ENCODE results near the gene CD200. TPM values are rescaled to one million over a fixed set of nuclear protein-coding genes. Genes with fewer than 3 reads are reported as not detected.

CD200 gene
- total and polyA plus RNA-seq, 2 experiments from 2014 or later: 51.9 to 65.0 TPM

GRCh38 chr3:112334691-112335433 is 1.9 kb downstream of the CD200 start:
- Mint-ChIP-seq H3K27me3 (ENCODE audit: insufficient read depth, low read depth, poor library complexity) (peaks cover 16% of the 10 kb centered on the region), H3K27ac (peak overlapping the region; percentile 95), H3K36me3 (ENCODE audit: low read depth) (peaks cover 44% of the 10 kb centered on the region), H3K9me3 (peaks cover 3% of the 10 kb centered on the region; the same call in 2 of the 3 replicates), H3K4me3 (peak overlapping the region; percentile 87), H3K4me1 (peaks cover 53% of the 10 kb centered on the region)
- peaks cover 55% of the 10 kb centered on the region for H3K4me1 ChIP-seq (ENCODE audit: insufficient read depth)
- H3K36me3 ChIP-seq (ENCODE audit: insufficient read depth): no peaks in the 10 kb centered on the region
- ATAC-seq (no peak), DNase-seq (ENCODE audit: low spot score) (no peak)
- TF ChIP-seq REST (IDR thresholded peaks at IDR 0.05; ENCODE audit: unreplicated experiment): no peak
- H3K9me2 ChIP-seq (ENCODE audit: insufficient read depth): no peaks in the 10 kb centered on the region
- H2AFZ ChIP-seq: no peak overlapping the region
- H3K27ac ChIP-seq (ENCODE audit: low read depth): peak overlapping the region; percentile 98; the same call in 1 of the 2 replicates
- peak overlapping the region; percentile 84 for H3K4me2 ChIP-seq
- peaks cover 91% of the 10 kb centered on the region for H3K79me2 ChIP-seq (replicated peaks; ENCODE audit: insufficient read depth)
- no peaks in the 10 kb centered on the region for H3F3A ChIP-seq (replicated peaks; ENCODE audit: low read depth)
- H4K20me1 ChIP-seq (replicated peaks; ENCODE audit: insufficient read depth): no peaks in the 10 kb centered on the region
- peak overlapping the region; percentile 78 for H3K4me3 ChIP-seq
- no peaks in the 10 kb centered on the region for H3K27me3 ChIP-seq (ENCODE audit: insufficient read depth)

GRCh38 chr3:112335434-112335781 is 2.5 kb downstream of the CD200 start:
- Mint-ChIP-seq H3K36me3 (ENCODE audit: low read depth) (peaks cover 48% of the 10 kb centered on the region), H3K27me3 (ENCODE audit: insufficient read depth, low read depth, poor library complexity) (peaks cover 16% of the 10 kb centered on the region), H3K4me1 (peaks cover 58% of the 10 kb centered on the region), H3K27ac (peak overlapping the region; percentile 95), H3K4me3 (peak overlapping the region; percentile 87), H3K9me3 (peaks cover 3% of the 10 kb centered on the region; the same call in 2 of the 3 replicates)
- Histone ChIP-seq H4K20me1 (replicated peaks; ENCODE audit: insufficient read depth) (no peaks in the 10 kb centered on the region), H3K9me2 (ENCODE audit: insufficient read depth) (no peaks in the 10 kb centered on the region), H3K27ac (ENCODE audit: low read depth) (peak overlapping the region; percentile 98; the same call in 1 of the 2 replicates), H3K36me3 (ENCODE audit: insufficient read depth) (no peaks in the 10 kb centered on the region), H3K4me2 (peak overlapping the region; percentile 84), H3K4me3 (peak overlapping the region; percentile 78), H3K79me2 (replicated peaks; ENCODE audit: insufficient read depth) (peaks cover 92% of the 10 kb centered on the region), H3K27me3 (ENCODE audit: insufficient read depth) (no peaks in the 10 kb centered on the region), H2AFZ (no peak overlapping the region), H3F3A (replicated peaks; ENCODE audit: low read depth) (no peaks in the 10 kb centered on the region), H3K4me1 (ENCODE audit: insufficient read depth) (peaks cover 59% of the 10 kb centered on the region)
- no peak for DNase-seq (ENCODE audit: low spot score)
- no peak for ATAC-seq
- no peak for TF ChIP-seq CREB1 (CRISPR knock-in tag; IDR thresholded peaks at IDR 0.05; ENCODE audit: low read depth)
- no peak for TF ChIP-seq CTCF (conservative IDR thresholded peaks at IDR 0.05; ENCODE audit: low read depth in 2 of 2)
- no peak for TF ChIP-seq ZNF331 (CRISPR knock-in tag; IDR thresholded peaks at IDR 0.05; ENCODE audit: low read depth)
- no peak for TF ChIP-seq NANOG (IDR thresholded peaks at IDR 0.05; ENCODE audit: borderline replicate concordance)
- no peak for TF ChIP-seq ZNF462 (CRISPR knock-in tag; IDR thresholded peaks at IDR 0.05)
- no peak for TF ChIP-seq EZH2 (IDR thresholded peaks at IDR 0.05; ENCODE audit: low read depth, unreplicated experiment)
- no peak for TF ChIP-seq JUNB (IDR thresholded peaks at IDR 0.05; ENCODE audit: unreplicated experiment)
- no peak for TF ChIP-seq STAT1 (IDR thresholded peaks at IDR 0.05; ENCODE audit: unreplicated experiment)
